HUES64 (cell line): ENCODE data around the gene TNPO3.

Experiments
- H3K27ac ChIP-seq: 2 replicates; pipeline ENCODE4 v1.7.0; 2013; ENCODE audit warnings: low read depth, low read length, inconsistent platforms
- H3K27me3 ChIP-seq: 2 replicates; pipeline ENCODE4 v1.6.1; 2013; ENCODE audit warnings: mild to moderate bottlenecking, low read length; ENCODE audit not compliant: insufficient read depth
- H3K36me3 ChIP-seq: 2 replicates; pipeline ENCODE4 v1.6.1; 2013; ENCODE audit warnings: mild to moderate bottlenecking, low read length; ENCODE audit not compliant: insufficient read depth
- H3K4me1 ChIP-seq: 2 replicates; pipeline ENCODE4 v1.6.1; 2013; ENCODE audit warnings: mild to moderate bottlenecking, low read length, moderate library complexity; ENCODE audit not compliant: insufficient read depth
- H3K4me3 ChIP-seq: 2 replicates; pipeline ENCODE4 v1.5.1; 2013; ENCODE audit warnings: mild to moderate bottlenecking, low read length, moderate library complexity
- H3K9ac ChIP-seq: 2 replicates; pipeline ENCODE4 v1.6.1; 2013; ENCODE audit warnings: mild to moderate bottlenecking, low read depth, low read length
- H3K9me3 ChIP-seq: 2 replicates; pipeline ENCODE4 v1.6.1; 2013; ENCODE audit warnings: low read depth, low read length; ENCODE audit not compliant: insufficient read depth
- WGBS: fragments of 150-250, 120-280 bp; methylation state at CpG from one replicate; pipeline ENCODE4 v1.1.7; 2013; ENCODE audit warnings: missing lambda C conversion rate; 5-methylcytosine and 5-hydroxymethylcytosine counted together

TNPO3 gene

GRCh38 chr7:129089521-129090212, 34.8 kb upstream of the TNPO3 start:
- H3K27ac ChIP-seq: no peak overlapping the region
- H3K9ac ChIP-seq: no peak overlapping the region
- 75% methylated on average over 2 of the region's 4 CpGs for WGBS
- no peaks in the 10 kb centered on the region for H3K36me3 ChIP-seq
- H3K27me3 ChIP-seq: no peaks in the 10 kb centered on the region
- H3K9me3 ChIP-seq: no peaks in the 10 kb centered on the region
- no peak overlapping the region for H3K4me3 ChIP-seq
- no peaks in the 10 kb centered on the region; the same call in 1 of the 2 replicates for H3K4me1 ChIP-seq

- Histone ChIP-seq H3K4me1 (no peaks in the 10 kb centered on the region), H3K9ac (no peak overlapping the region), H3K27me3 (no peaks in the 10 kb centered on the region), H3K4me3 (no peak overlapping the region), H3K36me3 (no peaks in the 10 kb centered on the region), H3K27ac (no peak overlapping the region), H3K9me3 (no peaks in the 10 kb centered on the region)
- 98% methylated on average over 10 of the region's 11 CpGs for WGBS
Measured at GRCh38 chr7:129084801-129085551, 30.1 kb upstream of the TNPO3 start.

- Histone ChIP-seq H3K27ac (no peak overlapping the region), H3K9me3 (no peaks in the 10 kb centered on the region), H3K36me3 (no peaks in the 10 kb centered on the region), H3K27me3 (no peaks in the 10 kb centered on the region), H3K4me3 (no peak overlapping the region), H3K4me1 (no peaks in the 10 kb centered on the region), H3K9ac (no peak overlapping the region)
- WGBS: 91% methylated on average over 5 of the region's 5 CpGs
Measured at GRCh38 chr7:129083525-129083924, 28.6 kb upstream of the TNPO3 start.

- H3K27me3 ChIP-seq: no peaks in the 10 kb centered on the region
- no peak overlapping the region for H3K4me3 ChIP-seq
- H3K4me1 ChIP-seq: no peaks in the 10 kb centered on the region
- WGBS: 95% methylated on average over 2 of the region's 2 CpGs
- no peaks in the 10 kb centered on the region for H3K9me3 ChIP-seq
- no peaks in the 10 kb centered on the region for H3K36me3 ChIP-seq
- H3K9ac ChIP-seq: no peak overlapping the region
- no peak overlapping the region for H3K27ac ChIP-seq
Measured at GRCh38 chr7:129078455-129078854, 23.5 kb upstream of the TNPO3 start.

- H3K4me3 ChIP-seq: no peak overlapping the region
- no peak overlapping the region for H3K27ac ChIP-seq
- H3K4me1 ChIP-seq: no peaks in the 10 kb centered on the region
- no peaks in the 10 kb centered on the region for H3K9me3 ChIP-seq
- H3K9ac ChIP-seq: no peak overlapping the region
- no peaks in the 10 kb centered on the region for H3K27me3 ChIP-seq
- WGBS: 91% methylated on average over 2 of the region's 2 CpGs
- H3K36me3 ChIP-seq: no peaks in the 10 kb centered on the region
Measured at GRCh38 chr7:129076886-129077285, 22.0 kb upstream of the TNPO3 start.

GRCh38 chr7:129074994-129075393, 20.1 kb upstream of the TNPO3 start:
- 94% methylated on average over 2 of the region's 2 CpGs for WGBS
- no peak overlapping the region for H3K4me3 ChIP-seq
- no peaks in the 10 kb centered on the region for H3K27me3 ChIP-seq
- no peaks in the 10 kb centered on the region for H3K4me1 ChIP-seq
- H3K36me3 ChIP-seq: no peaks in the 10 kb centered on the region
- no peak overlapping the region for H3K27ac ChIP-seq
- H3K9ac ChIP-seq: no peak overlapping the region
- H3K9me3 ChIP-seq: no peaks in the 10 kb centered on the region

- H3K9ac ChIP-seq: no peak overlapping the region
- no peaks in the 10 kb centered on the region for H3K27me3 ChIP-seq
- H3K36me3 ChIP-seq: no peaks in the 10 kb centered on the region
- H3K4me1 ChIP-seq: no peaks in the 10 kb centered on the region
- no peak overlapping the region for H3K27ac ChIP-seq
- H3K9me3 ChIP-seq: no peaks in the 10 kb centered on the region
- 100% methylated on average over 1 of the region's 1 CpG for WGBS
- no peak overlapping the region for H3K4me3 ChIP-seq
Measured at GRCh38 chr7:129074361-129074871, 19.5 kb upstream of the TNPO3 start.

GRCh38 chr7:129073738-129074137, 18.8 kb upstream of the TNPO3 start:
- H3K27ac ChIP-seq: no peak overlapping the region
- H3K27me3 ChIP-seq: no peaks in the 10 kb centered on the region
- H3K9ac ChIP-seq: no peak overlapping the region
- WGBS: 91% methylated on average over 4 of the region's 4 CpGs
- H3K4me3 ChIP-seq: no peak overlapping the region
- no peaks in the 10 kb centered on the region for H3K4me1 ChIP-seq
- no peaks in the 10 kb centered on the region for H3K9me3 ChIP-seq
- no peaks in the 10 kb centered on the region for H3K36me3 ChIP-seq

- Histone ChIP-seq H3K9ac (no peak overlapping the region), H3K36me3 (no peaks in the 10 kb centered on the region), H3K4me1 (no peaks in the 10 kb centered on the region), H3K27ac (no peak overlapping the region), H3K9me3 (no peaks in the 10 kb centered on the region), H3K4me3 (no peak overlapping the region), H3K27me3 (no peaks in the 10 kb centered on the region)
- no CpG with 5 or more reads among the region's 1 CpG for WGBS
Measured at GRCh38 chr7:129073204-129073603, 18.3 kb upstream of the TNPO3 start.

- 96% methylated on average over 9 of the region's 9 CpGs for WGBS
- no peak overlapping the region for H3K27ac ChIP-seq
Measured at GRCh38 chr7:129072479-129073011, 17.6 kb upstream of the TNPO3 start.

GRCh38 chr7:129069021-129069420, 14.1 kb upstream of the TNPO3 start:
- Histone ChIP-seq H3K27ac (no peak overlapping the region), H3K4me3 (no peak overlapping the region), H3K36me3 (no peaks in the 10 kb centered on the region), H3K9me3 (no peaks in the 10 kb centered on the region), H3K4me1 (peaks cover 14% of the 10 kb centered on the region), H3K27me3 (no peaks in the 10 kb centered on the region), H3K9ac (no peak overlapping the region)
- 95% methylated on average over 5 of the region's 5 CpGs for WGBS

More at GRCh38 chr7:129072479-129073011, 17.6 kb upstream of the TNPO3 start:
- no peaks in the 10 kb centered on the region for H3K27me3 ChIP-seq
- no peaks in the 10 kb centered on the region for H3K9me3 ChIP-seq
- H3K4me3 ChIP-seq: no peak overlapping the region
- H3K9ac ChIP-seq: no peak overlapping the region
- no peaks in the 10 kb centered on the region for H3K36me3 ChIP-seq
- peaks cover 3% of the 10 kb centered on the region; the same call in 1 of the 2 replicates for H3K4me1 ChIP-seq
